Measurements from ENCODE around the gene PHF21A. TPM values are rescaled to one million over a fixed set of nuclear protein-coding genes. Genes with fewer than 3 reads are reported as not detected.

The PHF21A gene
- total and polyA plus RNA-seq, 2 of the 13 experiments (the other 11 are each of a cell fraction or from before 2014, with no cell fraction given): 4.1 to 34.6 TPM

GRCh38 chr11:46107408-46107718 is 13.9 kb downstream of the PHF21A start:
- TF ChIP-seq, protein P1, sequence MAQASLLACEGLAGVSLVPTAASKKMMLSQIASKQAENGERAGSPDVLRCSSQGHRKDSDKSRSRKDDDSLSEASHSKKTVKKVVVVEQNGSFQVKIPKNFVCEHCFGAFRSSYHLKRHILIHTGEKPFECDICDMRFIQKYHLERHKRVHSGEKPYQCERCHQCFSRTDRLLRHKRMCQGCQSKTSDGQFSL (CRISPR knock-in tag; IDR thresholded peaks at IDR 0.05): no peak
- H3K4me2 ChIP-seq (ENCODE audit: low read depth, low read length): no peak overlapping the region
- DNase-seq (ENCODE audit: low spot score) (no peak), FAIRE-seq (no peak), ATAC-seq (no peak)
- ChIA-PET CTCF (ENCODE audit: low intra/inter-chr PET ratio, low total read pairs) (no interaction called here), POLR2A (no interaction called here)
- peaks cover 13% of the 10 kb centered on the region for H3K79me2 ChIP-seq (ENCODE audit: insufficient read depth, low read length)
- peaks cover 23% of the 10 kb centered on the region for H4K20me1 ChIP-seq (ENCODE audit: insufficient read depth, low read length)
- WGBS (ENCODE audit: low lambda C conversion rate): 79% methylated on average over 4 of the region's 4 CpGs
- no peaks in the 10 kb centered on the region for H3K9me3 ChIP-seq (ENCODE audit: low read length)
- BruUV-seq (replicated peaks): no TSS peak
- no peak overlapping the region for H3K4me3 ChIP-seq (replicated peaks in 1 of 3; ENCODE audit: insufficient read depth in 1 of 3, low read depth in 2 of 3, low read length in 3 of 3)
- intact Hi-C loops (cut with micrococcal nuclease; ENCODE audit: unreplicated experiment) (no loop called here), in situ Hi-C loops (cut with HindIII; ENCODE audit: extremely low pct_ligation_motif_present, low pct_unique_long_range_greater_than_20kb) (no loop called here)
- H3K36me3 ChIP-seq (replicated peaks in 1 of 2; ENCODE audit: control insufficient read depth in 1 of 2, insufficient read depth in 2 of 2, low read length in 2 of 2): no peaks in the 10 kb centered on the region
- H3K4me1 ChIP-seq (ENCODE audit: insufficient read depth, low read length): no peaks in the 10 kb centered on the region
- no peak overlapping the region for H2AFZ ChIP-seq (ENCODE audit: low read length)
- H3K27ac ChIP-seq (ENCODE audit: extremely low read length, insufficient read depth, low read length): no peak overlapping the region
- H3K27me3 ChIP-seq (ENCODE audit: control insufficient read depth in 1 of 2, insufficient read depth in 2 of 2, low read length in 2 of 2): no peaks in the 10 kb centered on the region
- no peak overlapping the region for H3K9ac ChIP-seq (ENCODE audit: insufficient read depth, low read depth, low read length)

- Histone ChIP-seq H4K20me1 (ENCODE audit: insufficient read depth, low read length) (peaks cover 18% of the 10 kb centered on the region), H3K27ac (ENCODE audit: extremely low read length, insufficient read depth, low read length) (no peak overlapping the region), H3K4me1 (ENCODE audit: insufficient read depth, low read length) (no peaks in the 10 kb centered on the region), H3K9me3 (ENCODE audit: low read length) (no peaks in the 10 kb centered on the region), H3K9ac (ENCODE audit: insufficient read depth, low read depth, low read length) (no peak overlapping the region), H3K27me3 (ENCODE audit: control insufficient read depth in 1 of 2, insufficient read depth in 2 of 2, low read length in 2 of 2) (no peaks in the 10 kb centered on the region), H3K36me3 (replicated peaks in 1 of 2; ENCODE audit: control insufficient read depth in 1 of 2, insufficient read depth in 2 of 2, low read length in 2 of 2) (no peaks in the 10 kb centered on the region), H3K4me2 (ENCODE audit: low read depth, low read length) (no peak overlapping the region), H2AFZ (ENCODE audit: low read length) (no peak overlapping the region), H3K4me3 (replicated peaks in 1 of 3; ENCODE audit: insufficient read depth in 1 of 3, low read depth in 2 of 3, low read length in 3 of 3) (no peak overlapping the region), H3K79me2 (ENCODE audit: insufficient read depth, low read length) (peaks cover 8% of the 10 kb centered on the region)
- ChIA-PET CTCF (ENCODE audit: low intra/inter-chr PET ratio, low total read pairs) (no interaction called here), POLR2A (no interaction called here)
- DNase-seq (ENCODE audit: low spot score) (no peak), FAIRE-seq (no peak), ATAC-seq (no peak)
- no TSS peak for BruUV-seq (replicated peaks)
- in situ Hi-C loops (cut with HindIII; ENCODE audit: extremely low pct_ligation_motif_present, low pct_unique_long_range_greater_than_20kb) (no loop called here), intact Hi-C loops (cut with micrococcal nuclease; ENCODE audit: unreplicated experiment) (no loop called here)
- TF ChIP-seq ZNF775 (CRISPR knock-in tag; IDR thresholded peaks at IDR 0.05; ENCODE audit: borderline replicate concordance) (no peak), CEBPB (IDR thresholded peaks at IDR 0.05; ENCODE audit: borderline replicate concordance, low read depth, low read length) (peak; percentile 15; the same call in 1 of the 2 replicates)
- WGBS (ENCODE audit: low lambda C conversion rate): 96% methylated on average over 5 of the region's 5 CpGs
Observed at GRCh38 chr11:46106530-46107407, 14.5 kb downstream of the PHF21A start.
